Stomach (tissue), 4 donors: ENCODE measurements around the gene RAB3C.

Experiments
- CTCF ChIP-seq, 7 experiments: fragments of 450-650 bp in 4 of 7; fragments of 200-600 bp in 3 of 7; sonication (generic) in 3 of 7; IDR thresholded peaks; one replicate each; pipeline ENCODE4 v1.5.1; 2016 to 2019; ENCODE audit warnings: antibody characterized with exemption in 7 of 7, control low read depth in 2 of 7, mild to moderate bottlenecking in 1 of 7
- POLR2AphosphoS5 ChIP-seq, 3 donors: sonication (generic); formaldehyde crosslinking; IDR thresholded peaks; one replicate each; pipeline ENCODE4 v1.6.1; 2016; ENCODE audit warnings: antibody characterized with exemption in 3 of 3

- TF ChIP-seq CTCF (IDR thresholded peaks at IDR 0.05) (no peak), POLR2AphosphoS5 (IDR thresholded peaks at IDR 0.05) (no peak)
These were observed 251.7 kb downstream of the RAB3C start for GRCh38 chr5:58834242-58835225.
